ENCODE results near the gene MBD3L1. TPM values are rescaled to one million over a fixed set of nuclear protein-coding genes. Genes with fewer than 3 reads are reported as not detected.

Gene MBD3L1
- total and polyA plus RNA-seq, 2 donors (not counting 1 experiment from before 2014, with no cell fraction given): not detected

- H3K79me2 ChIP-seq (ENCODE audit: control insufficient read depth, insufficient read depth, low read length): no peaks in the 10 kb centered on the region
- no peak overlapping the region for H3K4me3 Mint-ChIP-seq
- no peak overlapping the region for H3K27ac Mint-ChIP-seq
- H3K9me3 ChIP-seq (ENCODE audit: control extremely low read depth in 1 of 3, control insufficient read depth in 2 of 3, insufficient read depth in 1 of 3, low read length in 2 of 3): peaks cover 33 to 77% (median 33%) of the 10 kb centered on the region in 3 donors
- peaks cover 25% of the 10 kb centered on the region for H3K9me3 Mint-ChIP-seq (ENCODE audit: insufficient read depth)
- ATAC-seq (ENCODE audit: low read depth): no peak
- no CpG with 5 or more reads among the region's 3 CpGs for WGBS (ENCODE audit: insufficient coverage)
- no peaks in the 10 kb centered on the region for H3K4me1 Mint-ChIP-seq
- H4K20me1 ChIP-seq (ENCODE audit: control insufficient read depth, insufficient read depth, low read length, poor library complexity, severe bottlenecking): no peaks in the 10 kb centered on the region
- H3K9ac ChIP-seq (ENCODE audit: low read length): no peak overlapping the region
- H2AFZ ChIP-seq (ENCODE audit: insufficient read depth, low read depth, low read length, poor library complexity, severe bottlenecking): no peak overlapping the region
- H3K4me1 ChIP-seq (ENCODE audit: control insufficient read depth in 2 of 2, insufficient read depth in 2 of 2, low read length in 2 of 2): no peaks in the 10 kb centered on the region
- no peaks in the 10 kb centered on the region for H3K27me3 ChIP-seq (replicated peaks in 1 of 4; ENCODE audit: control extremely low read depth in 1 of 4, control insufficient read depth in 3 of 4, insufficient read depth in 4 of 4, low read length in 3 of 4)
- POLR2A ChIA-PET: no interaction called here
- no peak overlapping the region for H3K4me2 ChIP-seq (replicated peaks; ENCODE audit: low read depth, low read length, poor library complexity, severe bottlenecking)
- intact Hi-C loops (cut with micrococcal nuclease): no loop called here
- CTCF ChIA-PET: no interaction called here
- no peak overlapping the region for H3K4me3 ChIP-seq (ENCODE audit: control extremely low read depth in 1 of 5, extremely low read depth in 1 of 5, insufficient read depth in 1 of 5, low read depth in 2 of 5, low read length in 4 of 5)
- DNase-seq: no peak
- no peak overlapping the region for H3K27ac ChIP-seq (ENCODE audit: low read length in 2 of 2)
- no peaks in the 10 kb centered on the region for H3K27me3 Mint-ChIP-seq
- no peak for TF ChIP-seq EZH2 (IDR thresholded peaks at IDR 0.05; ENCODE audit: borderline replicate concordance, insufficient read depth, low read depth, low read length, poor library complexity, severe bottlenecking)
- TF ChIP-seq CTCF (IDR thresholded peaks at IDR 0.05): no peak
- H3K36me3 ChIP-seq (replicated peaks in 1 of 2; ENCODE audit: control extremely low read depth in 1 of 2, control insufficient read depth in 1 of 2, extremely low read depth in 1 of 2, insufficient read depth in 2 of 2, low read length in 1 of 2): peaks cover 12 to 58% of the 10 kb centered on the region in 2 experiments
Observed at GRCh38 chr19:8814176-8814575, 18.0 kb upstream of the MBD3L1 start.

DNA sequence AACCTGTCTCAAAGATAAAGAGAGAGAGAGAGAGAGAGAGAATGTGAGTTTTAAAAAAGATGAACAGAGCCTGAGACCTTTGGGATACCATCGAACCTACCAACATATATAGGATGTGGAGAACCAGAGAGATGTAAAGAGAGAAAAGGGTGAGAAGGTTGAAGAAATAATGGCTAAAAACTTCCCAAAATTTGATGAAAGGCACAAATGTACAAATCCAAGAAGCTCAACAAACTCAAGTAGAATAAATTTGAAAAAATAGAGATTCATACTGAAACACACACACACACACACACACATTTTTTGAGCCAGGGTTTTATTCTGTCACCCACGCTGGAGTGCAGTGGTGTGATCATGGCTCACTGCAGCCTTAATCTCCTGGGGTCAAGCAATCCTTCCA lies 16.4 kb upstream of the MBD3L1 start:
- ATAC-seq (ENCODE audit: low read depth) (no peak), DNase-seq (no peak)
- CTCF ChIA-PET: no interaction called here
- WGBS (ENCODE audit: insufficient coverage): 78% methylated on average over 1 of the region's 2 CpGs
- no peaks in the 10 kb centered on the region for H3K27me3 ChIP-seq (replicated peaks in 1 of 4; ENCODE audit: control extremely low read depth in 1 of 4, control insufficient read depth in 3 of 4, insufficient read depth in 4 of 4, low read length in 3 of 4)
- intact Hi-C loops (cut with micrococcal nuclease): no loop called here
- POLR2A ChIA-PET: no interaction called here
- H3K4me3 ChIP-seq (ENCODE audit: control extremely low read depth in 1 of 5, extremely low read depth in 1 of 5, insufficient read depth in 1 of 5, low read depth in 2 of 5, low read length in 4 of 5): no peak overlapping the region
- Mint-ChIP-seq H3K4me1 (no peaks in the 10 kb centered on the region), H3K27me3 (no peaks in the 10 kb centered on the region), H3K27ac (no peak overlapping the region), H3K4me3 (no peak overlapping the region), H3K9me3 (ENCODE audit: insufficient read depth) (peaks cover 23% of the 10 kb centered on the region)
- no peak for TF ChIP-seq EZH2 (IDR thresholded peaks at IDR 0.05; ENCODE audit: borderline replicate concordance, insufficient read depth, low read depth, low read length, poor library complexity, severe bottlenecking)
- no peak for TF ChIP-seq CTCF (IDR thresholded peaks at IDR 0.05)
- no peak overlapping the region for H3K27ac ChIP-seq (ENCODE audit: low read length in 2 of 2)
- peaks cover 9 to 70% of the 10 kb centered on the region in 2 experiments for H3K36me3 ChIP-seq (replicated peaks in 1 of 2; ENCODE audit: control extremely low read depth in 1 of 2, control insufficient read depth in 1 of 2, extremely low read depth in 1 of 2, insufficient read depth in 2 of 2, low read length in 1 of 2)
- no peak overlapping the region for H3K4me2 ChIP-seq (replicated peaks; ENCODE audit: low read depth, low read length, poor library complexity, severe bottlenecking)
- no peaks in the 10 kb centered on the region for H3K4me1 ChIP-seq (ENCODE audit: control insufficient read depth in 2 of 2, insufficient read depth in 2 of 2, low read length in 2 of 2)
- H4K20me1 ChIP-seq (ENCODE audit: control insufficient read depth, insufficient read depth, low read length, poor library complexity, severe bottlenecking): no peaks in the 10 kb centered on the region
- H3K9ac ChIP-seq (ENCODE audit: low read length): no peak overlapping the region
- peaks cover 23 to 61% (median 47%) of the 10 kb centered on the region in 3 donors for H3K9me3 ChIP-seq (ENCODE audit: control extremely low read depth in 1 of 3, control insufficient read depth in 2 of 3, insufficient read depth in 1 of 3, low read length in 2 of 3)
- no peaks in the 10 kb centered on the region for H3K79me2 ChIP-seq (ENCODE audit: control insufficient read depth, insufficient read depth, low read length)
- no peak overlapping the region for H2AFZ ChIP-seq (ENCODE audit: insufficient read depth, low read depth, low read length, poor library complexity, severe bottlenecking)

All from B cell (primary cell).